Thoracic aorta (tissue), 2 donors: ENCODE data around the gene SPEG. TPM values are rescaled to one million over a fixed set of nuclear protein-coding genes. Genes with fewer than 3 reads are reported as not detected.
"Not testable (repeated sequence)": the region's sequence is repeated elsewhere in the genome, so short reads cannot be mapped to it uniquely, and the experiment has no call there.

Experiments used
- ATAC-seq: fragments of 150-250 bp; one replicate; pipeline ENCODE4 v1.8.0; 2017; ENCODE audit warnings: low read depth; ENCODE audit not compliant: insufficient number of reproducible peaks, low FRiP score
- DNase-seq: peaks from one replicate; pipeline ENCODE4 v3.0.0-alpha.2; 2020; ENCODE audit warnings: low spot score
- H3K27ac ChIP-seq, 2 donors: fragments of 200-600 bp; sonication (generic); 1 replicate in 1 of 2; 2 replicates in 1 of 2; pipeline ENCODE4 v1.5.1; 2016; ENCODE audit warnings: mild to moderate bottlenecking in 2 of 2, moderate library complexity in 2 of 2
- H3K27me3 ChIP-seq: fragments of 200-600 bp; sonication (generic); replicated peaks from 2 replicates; pipeline ENCODE4 v1.6.0; 2016; ENCODE audit warnings: mild to moderate bottlenecking; ENCODE audit not compliant: insufficient read depth
- H3K36me3 ChIP-seq: fragments of 200-600 bp; sonication (generic); one replicate; pipeline ENCODE4 v1.5.1; 2016
- H3K4me1 ChIP-seq, 2 donors: fragments of 200-600 bp; sonication (generic); 1 replicate in 1 of 2; 2 replicates in 1 of 2; pipeline versions ENCODE4 v1.5.1 to v1.6.0; 2016; ENCODE audit warnings: low read depth in 2 of 2, mild to moderate bottlenecking in 1 of 2; ENCODE audit not compliant: control insufficient read depth in 1 of 2
- H3K4me3 ChIP-seq: fragments of 200-600 bp; sonication (generic); 2 replicates; pipeline ENCODE4 v1.5.1; 2016; ENCODE audit warnings: mild to moderate bottlenecking
- H3K9me3 ChIP-seq: fragments of 200-600 bp; sonication (generic); 2 replicates; pipeline ENCODE4 v1.5.1; 2016
- CTCF ChIP-seq: fragments of 200-600 bp; sonication (generic); IDR thresholded peaks from one replicate; pipeline ENCODE4 v1.5.1; 2019; ENCODE audit warnings: antibody characterized with exemption
- total RNA-seq, 2 donors: library from RNA; depleted of rRNA; stranded (reverse); fragments of >200 nt; gene quantifications; one replicate each; pipeline versions ENCODE4 v1.1.0 to v1.2.3, GENCODE V29; 2016

Gene SPEG
- total RNA-seq, 2 donors from 2014 or later: 426 to 455 TPM

DNA sequence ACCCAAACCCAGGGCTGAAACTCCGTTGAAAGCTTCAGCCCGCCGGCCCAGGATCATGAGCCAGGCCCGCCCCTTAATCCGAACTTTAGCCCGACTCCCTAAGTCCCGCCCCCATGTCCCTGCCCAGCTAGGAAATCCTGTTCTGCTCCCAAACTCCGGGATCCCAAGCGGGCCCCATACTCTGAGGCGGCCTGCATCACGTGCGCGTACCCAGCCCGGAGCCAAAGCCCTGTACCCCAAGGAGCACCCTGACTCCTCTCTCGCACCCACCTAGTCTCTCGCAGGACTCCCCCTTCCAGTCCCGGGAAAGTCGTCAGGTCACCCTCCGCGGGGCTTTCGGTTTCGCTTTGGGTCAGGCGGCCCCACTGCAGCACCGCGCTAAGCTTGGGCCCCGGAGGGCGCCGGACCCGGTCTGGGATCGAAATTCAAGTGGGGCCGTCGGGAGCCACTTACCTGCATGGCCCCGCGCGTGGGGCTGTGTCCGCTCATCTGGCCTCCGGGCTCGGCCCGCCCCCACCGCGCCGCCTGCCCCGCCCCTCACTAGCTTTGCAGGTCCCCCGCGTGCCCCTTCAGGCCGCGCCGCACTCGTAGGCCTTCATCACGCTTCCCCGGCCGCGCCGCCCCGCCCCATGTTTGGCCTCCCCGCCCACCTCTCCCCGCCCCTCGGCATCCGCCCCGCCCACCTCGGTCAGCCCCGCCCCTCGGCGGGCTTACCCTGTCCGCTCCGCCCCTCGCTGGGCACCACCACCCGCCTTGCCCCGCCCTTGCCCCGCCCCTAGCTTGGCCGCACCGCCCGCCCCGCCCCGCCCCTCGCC is 47.1 kb upstream of the SPEG start, which contains the start of gene DNPEP:
Gene DNPEP (minus strand): TSS at position 607 of the 815 bp plus-strand sequence. CDS start 118 bp downstream, at position 489.
- no peaks in the 10 kb centered on the region for H3K27me3 ChIP-seq
- peak within 1 kb of the TSS; percentile 75 to 84 for H3K27ac ChIP-seq
- no peak for TF ChIP-seq CTCF
- peaks cover 25% of the 10 kb centered on the region for H3K36me3 ChIP-seq
- H3K9me3 ChIP-seq: no peaks in the 10 kb centered on the region
- H3K4me3 ChIP-seq: peak within 1 kb of the TSS; percentile 81
- DNase-seq: peak; percentile 66
- H3K4me1 ChIP-seq: peaks cover 7 to 9% of the 10 kb centered on the region in 2 donors
- ATAC-seq: peak; percentile 68

DNA sequence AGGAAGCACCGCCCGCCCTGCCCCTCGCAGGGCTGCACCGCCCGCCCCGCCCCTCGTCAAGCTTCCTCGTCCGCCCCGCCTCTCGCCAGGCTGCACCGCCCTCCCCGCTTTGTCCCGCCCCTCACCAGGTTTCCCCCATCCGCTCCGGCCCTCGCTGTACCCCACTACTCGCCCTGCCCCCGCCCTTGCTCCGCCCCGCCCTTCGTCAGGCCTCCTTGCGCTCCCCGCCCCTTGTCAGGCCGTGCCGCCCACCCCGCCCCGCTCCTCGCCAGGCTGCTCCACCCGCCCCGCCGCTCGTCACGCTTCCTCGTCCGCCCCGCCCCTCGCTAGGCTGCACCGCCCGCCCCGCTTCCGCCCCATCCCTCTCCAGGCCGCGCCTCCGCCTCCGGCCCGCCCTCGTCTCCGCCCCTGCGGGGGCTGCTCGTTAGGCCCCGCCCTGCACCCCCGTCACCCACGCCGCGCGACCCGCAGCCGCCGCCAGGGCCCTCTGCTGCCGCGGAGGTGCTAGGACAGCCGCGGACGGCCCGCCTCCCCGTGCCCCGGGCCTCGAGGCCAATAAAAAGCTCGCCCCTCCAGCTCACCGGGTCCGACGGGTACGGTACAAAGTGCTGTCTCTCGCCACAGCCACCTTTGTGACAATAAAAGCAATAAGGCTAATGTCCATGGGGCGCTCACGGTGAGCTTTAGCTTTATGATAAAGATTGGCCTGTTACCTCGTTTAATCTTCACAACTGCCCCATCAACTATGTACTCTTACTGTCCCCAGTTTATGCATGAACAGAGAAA is 46.3 kb upstream of the SPEG start:
- Histone ChIP-seq H3K27me3 (no peaks in the 10 kb centered on the region), H3K27ac (peak overlapping the region; percentile 51 to 62), H3K9me3 (no peaks in the 10 kb centered on the region), H3K4me1 (peaks cover 7 to 9% of the 10 kb centered on the region in 2 donors), H3K36me3 (peaks cover 17% of the 10 kb centered on the region), H3K4me3 (peak overlapping the region; percentile 63)
- DNase-seq: peak; percentile 97
- ATAC-seq: peak; percentile 83
- peak; percentile 73 for TF ChIP-seq CTCF

GRCh38 chr2:219388907-219389156 is 45.8 kb upstream of the SPEG start:
- peaks cover 11% of the 10 kb centered on the region for H3K36me3 ChIP-seq
- peak overlapping the region; percentile 51 to 62 for H3K27ac ChIP-seq
- no peak for TF ChIP-seq CTCF
- H3K9me3 ChIP-seq: no peaks in the 10 kb centered on the region
- no peak for ATAC-seq
- H3K27me3 ChIP-seq: no peaks in the 10 kb centered on the region
- no peak for DNase-seq
- peak overlapping the region; percentile 63 for H3K4me3 ChIP-seq
- H3K4me1 ChIP-seq: peaks cover 7 to 9% of the 10 kb centered on the region in 2 donors

DNA sequence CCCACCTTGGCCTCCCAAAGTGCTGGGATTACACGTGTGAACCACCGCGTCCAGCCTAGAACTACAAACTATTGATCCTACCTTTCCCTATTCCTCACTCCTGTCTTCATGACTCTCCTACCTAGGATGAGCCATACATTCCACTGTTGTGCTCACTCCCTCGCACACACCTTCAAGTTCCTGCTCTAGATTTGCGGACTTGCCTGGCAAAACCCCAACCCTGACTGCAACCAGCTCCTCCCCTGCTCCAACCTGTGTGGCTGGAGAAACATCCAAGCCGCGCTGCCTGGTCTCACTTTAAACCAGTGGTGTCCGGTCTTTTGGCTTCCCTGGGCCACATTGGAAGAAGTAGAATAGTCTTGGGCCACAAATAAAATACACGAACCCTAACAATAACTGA is 41.9 kb upstream of the SPEG start:
- TF ChIP-seq CTCF: no peak
- no peaks in the 10 kb centered on the region for H3K4me1 ChIP-seq
- no peak overlapping the region for H3K4me3 ChIP-seq
- H3K27me3 ChIP-seq: no peaks in the 10 kb centered on the region
- no peak overlapping the region for H3K27ac ChIP-seq
- H3K36me3 ChIP-seq: no peaks in the 10 kb centered on the region
- no peak for ATAC-seq
- H3K9me3 ChIP-seq: no peaks in the 10 kb centered on the region
- DNase-seq: no peak

DNA sequence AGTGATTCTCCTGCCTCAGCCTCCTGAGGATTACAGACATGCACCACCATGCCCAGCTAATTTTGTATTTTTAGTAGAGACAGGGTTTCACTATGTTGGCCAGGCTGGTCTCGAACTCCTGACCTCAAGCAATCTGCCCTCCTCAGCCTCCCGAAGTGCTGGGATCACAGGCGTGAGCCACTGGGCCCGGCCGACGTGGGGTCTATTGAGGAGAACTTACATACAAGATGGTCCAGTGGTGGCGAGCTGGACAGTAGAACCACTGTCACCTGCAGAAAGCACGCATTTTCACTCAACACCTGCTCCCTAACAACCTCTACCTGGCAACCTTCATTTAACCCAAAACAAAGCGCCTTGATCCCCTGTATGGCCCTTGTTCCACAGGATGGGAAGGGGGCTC is 39.6 kb upstream of the SPEG start:
- H3K4me3 ChIP-seq, H3K27ac ChIP-seq, H3K27me3 ChIP-seq, ATAC-seq, H3K9me3 ChIP-seq, H3K36me3 ChIP-seq, H3K4me1 ChIP-seq, DNase-seq: not testable (repeated sequence)
